HG03565 (cell line): ENCODE results near the gene GGNBP2.

ENCODE experiments used
- ATAC-seq: cut with Tn5 transposase; IDR thresholded peaks from one replicate; pipeline ENCODE4 v1.9.1; 2021; ENCODE audit warnings: mild to moderate bottlenecking, moderate library complexity; ENCODE audit not compliant: unreplicated experiment

The GGNBP2 gene

DNA sequence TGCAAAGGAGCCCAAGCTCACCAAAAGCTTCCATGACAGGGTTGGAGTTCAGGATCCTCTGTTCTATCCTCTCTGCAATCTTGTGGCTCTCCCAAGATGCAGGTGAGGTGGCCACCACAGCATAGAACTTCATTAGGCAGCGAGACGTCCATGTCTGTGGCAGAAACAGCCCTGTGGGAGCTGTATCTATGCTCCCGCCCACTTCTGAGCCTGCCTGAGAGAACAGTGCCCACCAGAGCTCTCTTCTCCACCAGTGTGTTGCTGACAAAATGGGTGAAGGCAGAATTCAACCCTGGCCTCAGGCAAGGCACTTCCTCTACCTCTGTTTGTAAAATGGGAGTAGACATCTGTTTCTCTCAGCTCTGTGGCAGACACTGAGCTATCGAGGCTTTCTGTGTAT, 28.9 kb upstream of the GGNBP2 start:
- ATAC-seq, result no peak

DNA sequence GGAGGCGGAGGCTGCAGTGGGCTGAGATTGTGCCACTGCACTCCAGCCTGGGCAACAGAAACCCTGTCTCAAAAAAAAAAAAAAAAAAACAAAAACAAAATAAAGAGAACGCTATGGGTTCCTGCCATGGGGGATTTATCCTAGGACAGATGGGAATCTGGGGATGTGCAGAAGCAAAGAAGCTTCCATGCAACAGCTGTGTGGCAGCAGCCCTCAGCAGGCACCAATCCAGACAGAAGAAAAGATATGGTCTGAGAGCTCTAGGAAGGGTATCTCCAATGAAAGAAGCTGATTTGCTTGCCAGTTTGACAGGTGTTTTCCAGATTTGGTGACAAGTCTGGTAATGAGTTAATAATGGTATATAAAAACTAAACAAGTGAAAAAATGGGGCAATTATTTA, 21.6 kb upstream of the GGNBP2 start:
- no peak for ATAC-seq

DNA sequence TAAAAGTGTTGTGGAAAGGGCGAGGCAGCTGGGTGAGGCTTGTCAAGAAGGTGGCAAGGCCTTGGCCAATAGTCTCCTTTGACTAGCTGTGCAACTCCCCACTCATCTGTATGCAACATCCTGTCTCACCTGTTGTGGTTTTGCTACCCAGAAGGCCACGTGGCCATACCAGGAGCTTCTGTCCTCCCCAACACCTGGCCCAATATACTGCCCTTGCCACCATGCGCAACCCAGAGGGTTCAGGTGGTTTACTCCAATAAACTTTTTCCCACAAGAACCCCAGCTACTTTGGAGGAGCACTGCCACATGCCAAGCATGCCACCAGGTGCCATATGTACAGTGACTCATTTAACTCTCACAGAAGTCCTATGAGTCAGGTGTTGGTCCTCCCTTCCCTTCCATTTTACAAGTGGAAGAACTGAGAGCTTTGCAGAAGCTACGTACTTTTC, 20.3 kb upstream of the GGNBP2 start:
- no peak for ATAC-seq

DNA sequence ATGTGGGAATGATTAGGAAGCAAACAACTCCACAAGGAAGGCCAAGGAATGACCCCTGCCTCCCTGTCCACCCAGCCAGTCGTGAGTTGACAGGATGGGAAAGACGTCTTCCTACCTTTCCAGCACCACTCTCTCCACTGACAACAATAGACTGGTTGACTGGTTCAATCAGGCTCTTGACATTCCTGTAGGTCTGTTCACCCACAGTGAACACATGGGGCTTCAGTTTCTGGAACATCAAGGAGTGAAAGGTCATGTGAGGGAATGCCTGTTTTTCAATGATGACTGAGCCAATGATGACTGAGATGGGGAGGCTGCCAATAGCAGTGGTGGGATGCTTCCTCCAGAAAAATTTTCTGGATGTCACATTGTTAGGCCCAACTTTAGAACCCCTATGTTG, 19.6 kb upstream of the GGNBP2 start:
- no peak for ATAC-seq

DNA sequence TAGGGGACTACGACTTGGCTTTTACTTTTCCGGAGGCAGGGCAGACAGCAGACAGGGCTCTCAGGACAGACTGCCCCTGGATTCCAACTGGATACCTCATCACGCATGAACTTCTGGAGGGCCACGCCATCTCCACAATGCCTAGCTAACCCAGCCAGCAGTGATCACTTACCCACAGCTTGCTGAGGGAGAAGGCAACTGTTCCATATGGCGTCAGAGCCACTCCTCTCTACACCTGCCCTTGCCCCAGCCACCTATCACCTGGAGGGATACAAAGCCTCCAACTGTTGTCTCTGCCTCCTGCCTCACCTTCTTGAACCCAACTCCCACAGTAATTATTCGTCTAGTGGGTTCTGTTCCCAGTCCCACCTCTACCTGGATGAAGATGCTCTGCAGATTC, 18.8 kb upstream of the GGNBP2 start:
- no peak for ATAC-seq

DNA sequence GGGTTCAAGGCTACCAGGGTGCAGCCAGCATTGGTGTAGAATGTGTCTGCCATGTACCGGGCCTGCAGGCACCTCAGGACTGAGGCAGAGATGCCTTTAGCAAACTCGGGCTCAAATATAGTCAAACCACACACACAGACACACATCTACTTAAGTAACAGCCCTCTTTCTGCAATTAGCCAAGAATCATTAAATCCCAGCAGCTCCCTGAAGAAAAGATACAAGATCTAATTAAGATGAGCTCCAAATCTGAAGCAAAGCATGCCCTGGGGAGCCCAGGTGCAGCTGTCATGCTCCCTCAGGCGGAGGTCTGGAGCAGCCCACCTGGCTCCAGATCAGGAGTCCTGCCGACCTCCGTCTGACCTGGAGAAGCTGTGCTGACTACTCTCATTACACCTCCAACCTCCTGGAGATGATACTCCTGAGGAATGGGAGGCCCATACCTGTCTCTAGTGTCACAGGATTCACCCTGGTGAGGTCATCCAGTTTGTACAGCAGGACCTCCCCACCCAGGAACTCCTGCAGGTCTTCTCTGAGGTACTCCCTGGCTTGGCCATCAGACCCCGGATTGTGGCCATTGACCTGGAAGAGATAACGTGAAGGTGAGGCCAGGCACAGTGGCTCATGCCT, 17.0 kb upstream of the GGNBP2 start:
- ATAC-seq, result no peak

DNA sequence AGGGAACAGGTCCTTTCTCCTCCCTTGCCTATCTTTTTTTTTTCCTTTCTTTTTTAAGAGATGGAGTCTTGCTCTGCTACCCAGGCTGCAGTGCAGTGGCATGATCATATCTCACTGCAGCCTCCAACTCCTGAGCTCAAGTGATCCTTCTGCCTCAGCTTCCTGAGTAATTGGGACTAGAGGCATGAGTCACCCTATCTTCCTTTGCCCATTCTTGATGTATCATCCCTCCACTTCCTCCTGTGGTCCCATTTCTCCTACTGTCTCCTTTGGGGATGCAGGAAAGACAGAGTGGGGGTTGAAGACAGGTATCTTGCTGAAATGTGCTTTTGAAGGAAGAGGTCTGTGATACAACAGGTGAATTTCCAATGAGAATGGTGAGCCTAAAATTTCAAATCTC, 15.6 kb upstream of the GGNBP2 start:
- no peak for ATAC-seq

DNA sequence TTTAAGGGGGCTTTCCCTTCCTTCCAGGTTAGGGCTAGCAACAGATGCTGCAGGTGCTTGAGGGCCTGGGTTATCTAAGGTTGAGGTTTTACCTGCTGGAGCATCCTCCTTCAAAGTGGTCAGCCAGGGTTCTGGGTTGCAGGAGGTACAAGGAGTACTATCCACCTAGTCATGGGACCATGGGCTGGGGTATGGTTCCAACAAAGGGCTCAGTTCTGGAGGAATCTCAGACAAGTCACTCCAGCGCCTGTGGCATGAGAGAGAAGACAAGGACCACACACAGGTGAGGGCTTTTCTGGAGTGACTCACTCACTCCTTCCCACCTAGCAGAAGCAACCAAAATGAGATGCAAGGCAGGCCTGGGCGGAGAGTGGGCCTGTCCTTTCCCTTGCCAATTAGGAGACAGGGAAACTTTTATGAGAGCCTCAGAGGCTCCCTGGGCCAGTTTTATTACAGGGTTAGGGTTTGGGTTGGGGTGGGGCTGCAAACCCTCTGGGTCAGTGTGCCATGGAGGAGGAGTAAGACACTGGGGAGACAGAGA, 12.2 kb upstream of the GGNBP2 start:
- no peak for ATAC-seq

DNA sequence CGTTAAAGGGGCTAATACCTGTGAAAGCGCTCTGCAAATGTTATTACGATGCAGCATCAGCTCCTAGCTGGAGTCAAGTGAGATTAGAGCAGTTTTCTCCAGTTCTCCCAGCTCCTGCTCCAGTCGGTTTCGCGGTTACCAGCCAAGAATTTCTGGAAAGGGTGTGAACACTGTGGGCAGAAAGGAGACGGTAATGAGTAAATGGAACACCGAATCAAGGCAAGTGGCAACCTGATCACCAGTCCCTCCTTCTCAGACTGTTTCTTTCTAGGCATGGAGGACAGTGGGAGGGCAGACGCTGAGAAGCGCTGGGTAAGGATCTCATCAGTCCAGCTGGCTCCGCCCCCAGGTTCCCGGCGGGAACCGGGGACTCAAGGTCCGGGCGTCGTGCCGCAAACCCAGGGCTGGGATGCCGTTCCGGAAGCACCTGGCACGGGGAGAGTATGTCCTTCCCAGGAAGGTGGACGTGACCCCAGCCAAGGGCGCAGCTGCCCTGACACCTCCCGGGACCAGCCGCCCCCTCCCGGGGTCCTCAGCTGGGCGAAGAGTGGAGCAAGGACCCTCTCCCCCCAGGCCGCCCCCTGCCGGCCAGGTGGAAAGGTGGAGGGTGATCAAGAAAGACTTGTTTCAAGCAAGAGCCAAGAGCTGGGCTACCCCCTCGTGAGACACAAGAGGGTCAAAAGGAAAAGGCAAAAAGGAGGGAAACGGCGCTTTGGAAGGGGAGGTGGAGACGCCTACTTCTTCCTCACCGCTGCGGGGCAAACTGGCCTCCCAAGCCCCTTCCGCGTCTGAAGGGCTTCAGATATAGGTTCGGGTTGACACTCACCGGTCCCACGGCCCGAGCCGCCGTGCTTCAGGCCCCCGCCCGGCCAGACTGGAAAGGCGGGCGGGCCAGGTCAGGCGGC, 10.5 kb upstream of the GGNBP2 start:
- no peak for ATAC-seq

DNA sequence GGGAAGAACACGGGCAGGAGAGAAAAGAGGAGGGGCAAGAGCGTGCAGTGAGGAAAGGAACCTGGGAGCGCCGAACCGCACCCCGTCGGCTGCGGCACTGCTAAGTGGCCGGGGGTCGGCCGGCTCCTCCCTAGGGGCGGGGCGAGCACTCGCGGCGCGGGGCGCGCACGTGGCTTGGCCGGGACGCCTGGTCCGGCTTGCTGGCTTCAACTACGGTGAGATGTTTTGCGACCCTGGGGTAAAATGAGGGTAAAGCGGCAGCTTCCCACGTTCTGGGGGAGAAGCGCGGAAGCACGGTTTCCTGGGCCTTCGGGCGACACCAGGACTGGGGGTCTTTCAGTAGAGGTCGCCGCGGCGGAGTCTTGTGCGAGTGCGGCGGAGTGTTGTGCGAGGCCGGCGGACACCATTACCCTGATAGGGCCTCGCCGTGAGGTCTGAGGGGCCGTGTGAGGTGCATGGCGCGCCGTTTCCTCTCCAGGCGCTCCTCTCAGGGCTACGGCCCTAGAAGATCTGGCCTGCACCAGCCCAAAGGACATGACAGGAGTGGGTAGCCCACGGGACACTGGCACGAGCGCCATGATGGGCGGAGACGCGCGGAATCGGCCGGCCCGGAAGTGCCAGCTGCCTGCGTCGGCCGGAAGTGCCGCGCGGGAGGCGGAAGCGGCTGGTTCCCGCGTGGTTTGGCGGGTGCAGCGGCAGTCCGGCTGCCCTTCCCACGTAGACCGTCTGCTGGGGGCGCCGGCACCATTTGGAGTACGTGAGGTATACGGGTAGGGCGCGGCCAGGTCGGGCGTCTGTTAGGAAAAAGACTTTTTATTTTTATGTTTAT, 9.7 kb upstream of the GGNBP2 start, which contains the start of the genes MYO19 and PIGW:
Gene MYO19, minus strand, starts transcription at position 29 of the 829 bp plus-strand sequence. CDS start 2,330 bp downstream, outside the sequence.
Gene PIGW, plus strand, starts transcription at position 148 of the 829 bp plus-strand sequence. CDS start 2,115 bp downstream, outside the sequence.
- peak; percentile 63 for ATAC-seq

DNA sequence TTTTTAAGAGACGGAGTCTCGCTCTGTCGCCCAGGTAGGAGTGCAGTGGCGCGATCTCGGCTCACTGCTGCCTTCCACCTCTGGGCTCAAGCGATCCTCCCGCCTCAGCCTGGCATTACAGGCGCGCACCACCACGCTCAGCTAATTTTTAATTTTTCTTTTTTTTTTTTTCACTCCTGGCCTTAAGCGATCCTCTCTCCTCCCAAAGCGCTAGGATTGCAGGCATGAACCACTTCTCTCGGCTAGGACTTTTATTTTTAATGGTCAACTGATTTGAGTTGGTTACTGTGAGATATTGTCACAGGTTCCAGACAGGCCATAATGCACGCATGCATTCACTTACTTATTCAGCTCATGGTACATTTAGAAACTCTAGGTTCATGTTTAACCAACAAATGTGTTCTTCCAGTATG, 9.0 kb upstream of the GGNBP2 start:
- no peak for ATAC-seq

DNA sequence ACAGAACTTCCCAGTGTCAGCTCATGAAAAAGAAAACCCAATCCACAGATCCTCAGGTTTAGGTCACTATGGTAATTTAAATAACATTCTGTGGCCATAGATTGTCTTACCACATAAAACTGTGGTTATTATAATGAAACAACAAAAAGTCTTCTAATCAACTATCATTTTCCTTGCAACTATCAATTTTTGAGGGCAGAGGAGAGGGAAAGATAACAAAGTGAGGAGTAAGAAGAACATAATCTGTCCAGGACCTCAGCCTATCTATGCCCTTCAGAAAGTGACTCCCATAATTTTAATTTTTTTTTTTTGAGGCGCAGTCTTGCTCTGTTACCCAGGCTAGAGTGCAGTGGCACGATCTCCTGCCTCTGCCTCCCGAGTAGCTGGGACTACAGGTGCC, 4.0 kb upstream of the GGNBP2 start:
- ATAC-seq, result no peak

DNA sequence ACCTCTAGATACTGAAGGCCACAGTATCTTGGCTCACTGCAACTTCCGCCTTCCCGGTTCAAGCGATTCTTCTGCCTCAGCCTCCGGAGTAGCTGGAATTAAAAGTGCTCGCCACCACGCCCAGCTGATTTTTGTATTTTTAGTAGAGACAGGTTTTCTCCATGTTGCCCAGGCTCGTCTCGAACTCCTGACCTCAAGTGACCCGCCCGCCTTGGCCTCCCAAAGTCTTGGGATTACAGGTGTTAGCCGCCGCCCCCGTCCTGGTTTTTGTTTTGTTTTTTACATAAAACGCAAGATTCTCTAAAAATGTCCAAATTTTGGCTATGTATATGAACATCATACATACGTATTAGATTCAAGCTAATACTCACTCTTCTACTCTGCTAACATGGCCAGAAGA, 2.0 kb upstream of the GGNBP2 start:
- no peak for ATAC-seq

DNA sequence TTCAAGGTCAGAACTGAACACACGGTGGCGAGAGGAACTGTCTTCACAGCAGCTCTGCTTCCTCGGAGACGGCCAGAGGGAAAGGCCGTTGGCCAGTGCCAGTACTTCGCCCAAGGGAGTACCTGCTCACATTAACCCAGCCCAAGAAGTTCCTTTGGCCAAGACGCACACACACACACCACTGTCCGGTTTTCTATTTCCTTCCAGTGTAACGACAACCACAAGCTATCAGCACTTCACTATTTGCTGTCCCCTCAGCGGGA, 744 bp upstream of the GGNBP2 start:
- peak; percentile 17 for ATAC-seq

DNA sequence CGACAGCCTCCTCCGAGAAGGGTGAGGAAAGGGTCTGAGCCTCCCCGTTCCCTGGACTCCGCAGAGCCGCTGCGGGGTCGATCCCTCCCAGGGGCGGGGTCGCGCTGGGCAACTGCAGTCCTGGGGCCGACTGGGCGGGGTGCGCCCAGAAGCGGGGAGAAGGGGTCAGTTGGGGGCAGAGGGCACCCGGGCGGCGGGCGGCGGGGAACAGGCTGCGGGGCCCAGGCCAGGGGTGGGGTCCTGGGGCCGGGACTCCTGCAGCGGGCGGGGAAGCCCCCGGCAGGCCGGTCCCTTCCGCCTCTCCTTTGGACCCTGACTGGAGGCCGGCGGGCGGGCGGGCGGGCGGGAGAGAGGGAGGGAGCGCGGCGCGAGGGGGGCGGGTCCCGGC, 352 bp downstream of the GGNBP2 start:
- no peak for ATAC-seq

DNA sequence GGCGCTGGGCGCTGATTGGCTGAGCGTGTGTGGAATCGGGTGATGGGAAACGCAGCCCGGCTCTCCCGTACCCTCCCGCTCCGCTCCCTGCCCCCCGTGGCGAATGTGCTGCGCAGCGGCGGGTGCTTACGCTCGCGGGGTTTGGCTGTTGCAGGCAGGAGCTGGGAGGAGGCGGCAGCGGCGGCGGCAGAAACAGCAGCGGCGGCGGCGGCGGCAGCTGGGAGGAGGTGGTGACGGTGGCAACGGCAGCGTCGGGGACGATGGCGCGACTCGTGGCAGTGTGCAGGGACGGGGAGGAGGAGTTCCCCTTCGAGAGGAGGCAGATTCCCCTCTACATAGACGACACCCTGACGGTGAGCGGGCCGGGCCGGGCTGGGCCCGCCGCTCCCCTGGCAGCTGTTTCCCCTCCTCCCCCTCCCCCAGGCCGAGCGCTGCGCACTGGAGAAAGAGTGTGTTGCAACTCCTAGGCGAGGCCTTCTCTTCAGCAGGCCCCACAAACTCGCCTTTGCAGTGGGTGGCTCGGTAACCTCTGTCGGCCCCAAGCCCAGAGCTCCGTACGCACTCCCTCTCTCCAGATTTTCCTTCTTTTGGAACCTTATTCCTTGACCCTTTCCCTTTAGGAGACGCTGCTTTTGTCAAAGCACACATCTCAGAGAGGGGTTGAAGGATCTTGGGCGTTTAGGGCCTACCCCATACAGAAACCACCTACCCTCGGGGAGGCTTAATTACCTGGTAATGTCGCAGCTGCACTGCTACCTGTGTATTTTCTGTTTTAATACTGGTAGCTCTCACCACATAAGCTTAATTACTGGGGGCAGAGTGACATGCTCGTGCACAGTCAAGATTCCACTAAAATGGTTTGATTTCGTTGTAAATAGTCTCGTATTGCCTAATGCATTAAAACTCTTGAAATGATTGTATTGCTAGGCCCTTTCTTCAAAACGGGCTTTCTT, 1.0 kb downstream of the GGNBP2 start:
- ATAC-seq, result peak; percentile 49

DNA sequence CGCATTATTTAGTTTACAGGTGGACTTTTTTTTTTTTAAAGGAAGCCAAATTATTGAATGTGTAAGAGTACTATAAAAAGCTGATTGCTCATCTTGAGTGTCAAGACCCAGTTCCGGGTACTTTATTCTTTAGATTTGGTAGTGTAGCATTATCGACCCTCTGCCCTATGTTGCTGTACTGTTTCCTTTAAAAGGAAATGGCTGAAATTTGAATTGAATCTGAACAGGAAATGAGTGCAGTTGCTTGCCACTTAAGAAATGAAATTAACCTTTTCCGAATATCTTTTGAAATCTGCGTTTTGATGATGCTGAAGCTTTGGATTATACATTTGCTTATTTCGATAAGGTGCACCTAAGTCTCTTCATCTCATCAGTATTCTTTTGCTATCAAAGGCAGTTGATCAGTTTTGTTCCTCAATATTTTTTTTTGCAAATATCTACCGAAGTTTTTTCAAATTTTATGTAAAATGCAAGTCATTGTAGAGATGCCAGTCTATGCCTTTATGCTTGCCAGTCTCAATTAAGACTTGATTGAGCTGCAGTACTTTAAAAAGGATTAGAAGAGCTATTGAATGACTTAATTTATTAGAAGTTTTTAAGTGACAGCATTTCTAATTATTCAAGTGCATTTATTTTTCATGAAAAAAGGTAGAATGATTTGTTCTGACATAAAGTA, 1.8 kb downstream of the GGNBP2 start:
- ATAC-seq, result no peak

DNA sequence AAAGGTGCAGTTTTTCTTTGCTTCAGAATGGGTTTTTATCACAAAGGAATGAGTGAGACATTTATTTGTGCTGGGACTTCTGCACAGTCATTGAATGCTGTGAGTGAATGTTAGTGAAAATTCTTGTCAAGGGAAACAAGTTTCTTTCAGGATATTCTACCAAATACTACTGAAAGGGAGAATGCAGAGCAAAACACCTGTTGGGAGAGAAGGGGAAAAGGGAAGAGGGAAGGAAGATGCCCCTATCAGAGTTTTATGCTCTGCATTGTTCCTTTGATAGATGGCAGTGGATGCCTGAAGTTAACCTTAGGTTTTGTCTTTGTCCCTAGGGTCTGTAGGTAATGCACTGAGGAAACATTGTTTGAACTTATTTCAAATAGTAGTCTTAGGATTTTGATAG, 3.1 kb downstream of the GGNBP2 start:
- ATAC-seq, result no peak
